Activated naive CD8-positive, alpha-beta T cell treated with anti-CD3 and anti-CD28 coated beads for 36 hours (primary cell): ENCODE results near the gene ADAMTS15. TPM values are rescaled to one million over a fixed set of nuclear protein-coding genes. Genes with fewer than 3 reads are reported as not detected.

Experiments
- DNase-seq: peaks from one replicate; pipeline ENCODE4 v3.0.0; 2021
- H3K27ac Mint-ChIP-seq: one replicate; pipeline ENCODE4 v1.8.0; 2022; ENCODE audit warnings: mild to moderate bottlenecking, moderate library complexity, mixed read lengths
- H3K27me3 Mint-ChIP-seq: one replicate; pipeline ENCODE4 v1.8.0; 2022; ENCODE audit warnings: mild to moderate bottlenecking, mixed read lengths
- H3K36me3 Mint-ChIP-seq: one replicate; pipeline ENCODE4 v1.8.0; 2021; ENCODE audit warnings: mild to moderate bottlenecking, mixed read lengths
- H3K4me1 Mint-ChIP-seq: one replicate; pipeline ENCODE4 v1.8.0; 2021; ENCODE audit warnings: mixed read lengths
- H3K4me3 Mint-ChIP-seq: one replicate; pipeline ENCODE4 v1.8.0; 2022; ENCODE audit warnings: mild to moderate bottlenecking, moderate library complexity, mixed read lengths
- H3K9me3 Mint-ChIP-seq: one replicate; pipeline ENCODE4 v1.8.0; 2022; ENCODE audit warnings: mixed read lengths
- total RNA-seq, 2 experiments: library from RNA; stranded (reverse); gene quantifications; one replicate each; pipeline ENCODE4 v1.2.3, GENCODE V29; 2021

ADAMTS15 gene
- total RNA-seq, 2 experiments from 2014 or later, result not detected

- no peaks in the 10 kb centered on the region for H3K36me3 Mint-ChIP-seq
- H3K4me3 Mint-ChIP-seq, result no peak overlapping the region
- H3K27me3 Mint-ChIP-seq, result peaks cover 7% of the 10 kb centered on the region
- H3K27ac Mint-ChIP-seq, result no peak overlapping the region
- no peaks in the 10 kb centered on the region for H3K4me1 Mint-ChIP-seq
- H3K9me3 Mint-ChIP-seq, result no peaks in the 10 kb centered on the region
- no peak for DNase-seq
Observed at GRCh38 chr11:130514316-130514715, 65.9 kb downstream of the ADAMTS15 start.

GRCh38 chr11:130514851-130515250, 66.4 kb downstream of the ADAMTS15 start:
- no peaks in the 10 kb centered on the region for H3K36me3 Mint-ChIP-seq
- peaks cover 7% of the 10 kb centered on the region for H3K27me3 Mint-ChIP-seq
- H3K9me3 Mint-ChIP-seq, result no peaks in the 10 kb centered on the region
- H3K4me3 Mint-ChIP-seq, result no peak overlapping the region
- no peak overlapping the region for H3K27ac Mint-ChIP-seq
- no peak for DNase-seq
- H3K4me1 Mint-ChIP-seq, result no peaks in the 10 kb centered on the region

GRCh38 chr11:130515829-130516553, 67.5 kb downstream of the ADAMTS15 start:
- Mint-ChIP-seq H3K27me3 (peaks cover 7% of the 10 kb centered on the region), H3K4me1 (no peaks in the 10 kb centered on the region), H3K9me3 (no peaks in the 10 kb centered on the region), H3K36me3 (no peaks in the 10 kb centered on the region), H3K4me3 (no peak overlapping the region), H3K27ac (no peak overlapping the region)
- DNase-seq, result no peak

GRCh38 chr11:130516554-130517505, 68.4 kb downstream of the ADAMTS15 start:
- Mint-ChIP-seq H3K27me3 (peaks cover 7% of the 10 kb centered on the region), H3K4me1 (no peaks in the 10 kb centered on the region), H3K4me3 (no peak overlapping the region), H3K27ac (no peak overlapping the region), H3K36me3 (no peaks in the 10 kb centered on the region), H3K9me3 (no peaks in the 10 kb centered on the region)
- DNase-seq, result no peak

DNA sequence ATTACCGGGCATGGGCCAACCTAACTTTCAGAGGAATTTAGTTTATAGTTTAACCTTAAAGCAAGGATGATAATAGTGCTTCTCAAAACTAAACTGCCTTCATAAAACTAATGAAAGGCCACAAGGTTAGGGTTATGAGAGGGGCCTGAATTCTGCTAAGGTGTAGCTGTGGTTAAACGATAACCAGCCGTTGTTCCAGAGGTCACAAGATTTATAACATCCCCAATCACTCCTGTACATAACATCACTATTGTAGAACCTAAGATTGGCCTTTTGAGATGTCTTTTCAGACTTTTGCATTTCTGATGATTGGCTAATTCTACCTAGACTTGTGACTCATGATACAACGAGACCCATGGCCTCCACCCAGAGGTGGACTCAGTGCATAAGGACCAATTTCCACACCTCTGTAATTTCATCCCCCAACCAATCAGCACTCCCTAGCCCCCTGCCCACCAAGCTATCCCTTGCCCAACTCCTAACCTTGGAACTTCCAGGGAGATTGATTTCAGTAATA, 69.8 kb downstream of the ADAMTS15 start:
- H3K36me3 Mint-ChIP-seq, result no peaks in the 10 kb centered on the region
- H3K9me3 Mint-ChIP-seq, result no peaks in the 10 kb centered on the region
- H3K4me3 Mint-ChIP-seq, result no peak overlapping the region
- H3K27ac Mint-ChIP-seq, result no peak overlapping the region
- H3K27me3 Mint-ChIP-seq, result no peaks in the 10 kb centered on the region
- DNase-seq, result no peak
- no peaks in the 10 kb centered on the region for H3K4me1 Mint-ChIP-seq

GRCh38 chr11:130519128-130519932, 70.9 kb downstream of the ADAMTS15 start:
- Mint-ChIP-seq H3K36me3 (no peaks in the 10 kb centered on the region), H3K27ac (no peak overlapping the region), H3K4me1 (no peaks in the 10 kb centered on the region), H3K4me3 (no peak overlapping the region), H3K27me3 (no peaks in the 10 kb centered on the region), H3K9me3 (no peaks in the 10 kb centered on the region)
- no peak for DNase-seq

DNA sequence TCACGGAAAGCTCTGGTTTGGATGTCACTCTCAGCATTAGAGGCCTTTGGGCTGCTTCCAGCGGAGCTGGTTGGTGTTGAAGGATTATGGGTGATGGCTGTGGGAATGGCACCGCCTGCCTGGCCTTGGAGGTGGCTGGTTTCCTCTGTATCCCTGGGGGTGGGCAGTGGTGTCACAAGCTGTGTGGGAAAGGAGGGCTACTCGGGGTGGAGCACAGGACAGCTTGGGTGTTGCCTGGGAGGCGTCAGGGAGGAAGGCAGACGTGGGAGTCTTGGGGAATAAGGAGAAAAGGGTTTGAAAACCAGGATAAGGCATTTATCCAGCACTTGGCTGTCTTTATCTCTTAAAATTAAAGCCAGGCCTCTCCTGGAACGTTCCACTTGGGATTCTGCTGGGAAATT, 71.8 kb downstream of the ADAMTS15 start:
- Mint-ChIP-seq H3K4me3 (no peak overlapping the region), H3K27ac (no peak overlapping the region), H3K9me3 (no peaks in the 10 kb centered on the region), H3K36me3 (no peaks in the 10 kb centered on the region), H3K27me3 (no peaks in the 10 kb centered on the region), H3K4me1 (peaks cover under 1% of the 10 kb centered on the region)
- no peak for DNase-seq

GRCh38 chr11:130522284-130522961, 74.0 kb downstream of the ADAMTS15 start:
- H3K4me1 Mint-ChIP-seq, result peaks cover 3% of the 10 kb centered on the region
- DNase-seq, result no peak
- no peaks in the 10 kb centered on the region for H3K36me3 Mint-ChIP-seq
- H3K27ac Mint-ChIP-seq, result no peak overlapping the region
- H3K27me3 Mint-ChIP-seq, result no peaks in the 10 kb centered on the region
- no peak overlapping the region for H3K4me3 Mint-ChIP-seq
- H3K9me3 Mint-ChIP-seq, result no peaks in the 10 kb centered on the region

- no peak overlapping the region for H3K27ac Mint-ChIP-seq
- DNase-seq, result no peak
- H3K4me1 Mint-ChIP-seq, result peaks cover 3% of the 10 kb centered on the region
- H3K27me3 Mint-ChIP-seq, result no peaks in the 10 kb centered on the region
- H3K36me3 Mint-ChIP-seq, result no peaks in the 10 kb centered on the region
- no peak overlapping the region for H3K4me3 Mint-ChIP-seq
- no peaks in the 10 kb centered on the region for H3K9me3 Mint-ChIP-seq
Observed at GRCh38 chr11:130523166-130523565, 74.7 kb downstream of the ADAMTS15 start.

DNA sequence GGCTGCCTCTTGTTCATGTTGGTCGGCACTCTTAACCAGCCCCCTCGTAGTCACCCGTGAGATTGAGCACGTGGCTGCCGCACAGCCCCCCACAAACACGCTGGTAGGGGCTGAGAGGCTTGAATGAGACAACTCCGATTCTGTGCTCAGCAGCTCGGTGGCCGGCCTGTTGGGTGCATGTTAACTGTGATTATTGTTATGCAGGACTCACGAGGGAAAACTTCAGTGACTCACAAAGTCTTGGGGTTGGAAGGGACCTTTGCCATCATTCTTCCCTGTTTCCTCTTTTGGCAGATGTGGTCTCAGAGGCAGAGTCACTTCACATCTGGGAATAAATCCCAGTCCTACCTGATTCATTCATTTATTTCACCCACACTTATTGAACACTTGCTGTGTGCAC, 75.2 kb downstream of the ADAMTS15 start:
- Mint-ChIP-seq H3K4me1 (peaks cover 3% of the 10 kb centered on the region), H3K9me3 (no peaks in the 10 kb centered on the region), H3K4me3 (no peak overlapping the region), H3K36me3 (no peaks in the 10 kb centered on the region), H3K27ac (no peak overlapping the region), H3K27me3 (no peaks in the 10 kb centered on the region)
- DNase-seq, result no peak

DNA sequence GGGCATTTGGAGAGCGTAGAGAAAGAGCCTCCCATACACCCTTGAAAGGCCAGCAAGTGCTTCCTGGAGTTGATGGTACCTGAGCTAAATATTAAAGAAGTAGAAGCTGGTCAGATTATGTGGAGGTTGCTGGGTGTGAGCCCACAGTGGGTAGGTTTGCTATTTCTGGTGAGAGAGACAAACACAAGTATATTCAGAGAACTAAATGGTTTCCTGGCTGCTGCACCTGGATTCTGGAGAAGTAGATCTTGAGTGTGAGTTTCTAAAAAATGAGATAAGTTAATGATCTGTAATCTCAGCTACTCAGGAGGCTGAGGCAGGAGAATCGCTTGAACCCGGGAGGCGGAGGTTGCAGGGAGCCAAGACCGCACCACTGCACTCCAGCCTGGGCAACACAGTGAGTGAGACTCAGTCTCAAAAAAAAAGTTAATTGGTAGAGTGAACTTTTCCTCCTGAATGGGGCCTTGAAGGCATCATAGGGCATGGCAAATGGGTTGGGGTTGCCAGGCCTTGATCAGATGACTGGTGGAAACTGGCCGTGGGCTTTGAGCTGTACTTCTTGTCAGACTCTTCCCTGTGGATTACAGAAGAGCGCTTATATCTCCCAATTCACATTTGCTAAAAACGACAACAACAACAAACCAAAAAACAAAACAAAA, 75.8 kb downstream of the ADAMTS15 start:
- H3K27ac Mint-ChIP-seq, result no peak overlapping the region
- no peaks in the 10 kb centered on the region for H3K9me3 Mint-ChIP-seq

GRCh38 chr11:130525307-130525706, 76.9 kb downstream of the ADAMTS15 start:
- no peak for DNase-seq
- peaks cover 3% of the 10 kb centered on the region for H3K4me1 Mint-ChIP-seq
- no peaks in the 10 kb centered on the region for H3K9me3 Mint-ChIP-seq
- H3K27me3 Mint-ChIP-seq, result no peaks in the 10 kb centered on the region
- no peak overlapping the region for H3K4me3 Mint-ChIP-seq
- H3K36me3 Mint-ChIP-seq, result no peaks in the 10 kb centered on the region
- no peak overlapping the region for H3K27ac Mint-ChIP-seq

More for the DNA sequence above, 75.8 kb downstream of the ADAMTS15 start:
- H3K36me3 Mint-ChIP-seq, result no peaks in the 10 kb centered on the region
- H3K4me1 Mint-ChIP-seq, result peaks cover 3% of the 10 kb centered on the region
- H3K27me3 Mint-ChIP-seq, result no peaks in the 10 kb centered on the region
- DNase-seq, result no peak
- no peak overlapping the region for H3K4me3 Mint-ChIP-seq
